Calu3 (cell line): ENCODE results near the gene CAMK2N1. TPM values are rescaled to one million over a fixed set of nuclear protein-coding genes. Genes with fewer than 3 reads are reported as not detected.

Experiments
- BruUV-seq: library from RNA; stranded (reverse); fragments of 400-500 nt; replicated peaks from 2 replicates; lab custom pipeline; 2021; lab: Mats Ljungman, UMichigan
- CTCF ChIA-PET: fragments of 300-600 bp; sonication (Branson Sonifier 250); formaldehyde crosslinking; loops from one replicate; lab custom pipeline; 2022; ENCODE audit warnings: antibody characterized with exemption; lab: Charles Lee
- DNase-seq: peaks from one replicate; pipeline ENCODE4 v3.0.0; 2022
- H3K27ac Mint-ChIP-seq: one replicate; pipeline ENCODE4 v1.8.0; 2022; ENCODE audit warnings: mixed read lengths; ENCODE audit not compliant: unreplicated experiment
- H3K27me3 Mint-ChIP-seq: one replicate; pipeline ENCODE4 v1.8.0; 2022; ENCODE audit warnings: mixed read lengths; ENCODE audit not compliant: unreplicated experiment
- H3K36me3 Mint-ChIP-seq: one replicate; pipeline ENCODE4 v1.8.0; 2022; ENCODE audit warnings: mild to moderate bottlenecking, moderate library complexity, mixed read lengths; ENCODE audit not compliant: insufficient read depth, unreplicated experiment
- H3K4me1 Mint-ChIP-seq: one replicate; pipeline ENCODE4 v1.8.0; 2022; ENCODE audit warnings: mild to moderate bottlenecking, low read depth, mixed read lengths; ENCODE audit not compliant: unreplicated experiment
- H3K4me3 Mint-ChIP-seq: one replicate; pipeline ENCODE4 v1.8.0; 2022; ENCODE audit warnings: mild to moderate bottlenecking, low read depth, moderate library complexity, mixed read lengths; ENCODE audit not compliant: unreplicated experiment
- H3K9me3 Mint-ChIP-seq: one replicate; pipeline ENCODE4 v1.8.0; 2022; ENCODE audit warnings: low read depth, mixed read lengths; ENCODE audit not compliant: unreplicated experiment
- CTCF ChIP-seq: fragments of 200-600 bp; IDR thresholded peaks from one replicate; pipeline ENCODE4 v1.8.0; 2022; ENCODE audit warnings: antibody characterized with exemption; ENCODE audit not compliant: unreplicated experiment
- intact Hi-C: fragments of 100-400 bp; cut with micrococcal nuclease; formaldehyde crosslinking; loops from one replicate; pipeline ENCODE4 v1.10.0; 2022; ENCODE audit not compliant: unreplicated experiment
- total RNA-seq: library from RNA; stranded (reverse); gene quantifications from 2 replicates; pipeline ENCODE4 v1.2.3, GENCODE V29; 2022

CAMK2N1 gene
- total RNA-seq, 1 experiment from 2014 or later: 56.0 TPM

DNA sequence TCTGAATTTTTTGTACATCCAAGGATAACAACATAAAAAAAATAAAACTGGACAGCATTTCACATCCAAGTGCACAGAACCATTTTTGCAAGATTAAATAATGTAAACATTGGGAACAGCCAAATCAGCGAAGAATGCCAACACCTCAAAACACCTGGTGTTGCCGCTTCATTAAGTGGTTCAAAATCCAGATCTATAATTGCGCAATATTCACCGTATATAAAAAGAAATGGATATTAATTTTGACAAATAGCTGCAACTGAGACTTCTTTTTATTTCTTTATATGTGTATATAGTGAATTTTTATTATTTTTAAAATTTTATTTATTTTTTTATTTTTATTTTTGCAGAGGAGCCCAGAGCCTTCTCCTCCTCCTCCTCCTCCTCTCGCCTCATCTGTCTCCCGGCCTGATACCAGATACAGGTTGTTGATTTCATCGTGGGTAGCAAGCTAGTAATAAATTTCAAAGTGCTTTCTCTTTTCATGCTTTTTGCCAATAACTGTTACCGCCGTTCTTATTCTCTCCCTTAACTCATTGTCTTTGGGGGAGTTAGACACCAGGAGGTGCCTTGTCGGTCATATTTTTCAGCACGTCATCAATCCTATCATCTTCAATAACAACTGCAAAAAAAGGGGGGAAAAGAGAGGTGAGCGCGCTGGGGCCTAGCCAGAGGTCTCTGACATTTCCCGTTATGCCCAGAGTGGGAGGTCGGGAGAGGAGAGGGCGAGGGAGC lies 2.7 kb downstream of the CAMK2N1 start:
- peak overlapping the region; percentile 99 for H3K4me3 Mint-ChIP-seq
- no peak for DNase-seq

GRCh38 chr1:20481643-20482498 lies 4.1 kb downstream of the CAMK2N1 start:
- BruUV-seq: no TSS peak
- H3K9me3 Mint-ChIP-seq: no peaks in the 10 kb centered on the region
- H3K36me3 Mint-ChIP-seq: peaks cover 68% of the 10 kb centered on the region
- H3K27me3 Mint-ChIP-seq: no peaks in the 10 kb centered on the region
- H3K4me1 Mint-ChIP-seq: peaks cover 58% of the 10 kb centered on the region
- CTCF ChIA-PET: interaction anchor here (1.5 kb wide), 1 partner anchor 13 kb away, joined by 9 read pairs; no protein-coding TSS in a partner anchor
- peak overlapping the region; percentile 98 for H3K27ac Mint-ChIP-seq
- intact Hi-C loops: no loop called here
- TF ChIP-seq CTCF: no peak
- peak overlapping the region; percentile 67 for H3K4me3 Mint-ChIP-seq
- no peak for DNase-seq

More for the DNA sequence above, 2.7 kb downstream of the CAMK2N1 start:
- Mint-ChIP-seq H3K36me3 (peaks cover 66% of the 10 kb centered on the region), H3K4me1 (peaks cover 65% of the 10 kb centered on the region), H3K27me3 (no peaks in the 10 kb centered on the region), H3K9me3 (no peaks in the 10 kb centered on the region), H3K27ac (peak overlapping the region; percentile 94)
- intact Hi-C loops: no loop called here
- CTCF ChIA-PET: interaction anchor here (1.1 kb wide), 1 partner anchor 9 kb away, joined by 3 read pairs; no protein-coding TSS in a partner anchor
- BruUV-seq: no TSS peak
- TF ChIP-seq CTCF: no peak

- H3K4me3 Mint-ChIP-seq: peak overlapping the region; percentile 67
- H3K9me3 Mint-ChIP-seq: no peaks in the 10 kb centered on the region
- H3K27me3 Mint-ChIP-seq: no peaks in the 10 kb centered on the region
- CTCF ChIA-PET: interaction anchor here (0.8 to 1.5 kb wide), 2 partner anchors 9 to 14 kb away, joined by 3 to 9 read pairs; no protein-coding TSS in a partner anchor
- peaks cover 65% of the 10 kb centered on the region for H3K4me1 Mint-ChIP-seq
- intact Hi-C loops: no loop called here
- no peak for TF ChIP-seq CTCF
- H3K36me3 Mint-ChIP-seq: peaks cover 64% of the 10 kb centered on the region
- BruUV-seq: no TSS peak
- peak overlapping the region; percentile 98 for H3K27ac Mint-ChIP-seq
- DNase-seq: peak; percentile 44
Observed at GRCh38 chr1:20480951-20481617, 4.9 kb downstream of the CAMK2N1 start.
